Karpas-422 (cell line): ENCODE results near the gene ATXN1. TPM values are rescaled to one million over a fixed set of nuclear protein-coding genes. Genes with fewer than 3 reads are reported as not detected.
"Not testable (repeated sequence)": the region's sequence is repeated elsewhere in the genome, so short reads cannot be mapped to it uniquely, and the experiment has no call there.

Source experiments
- DNase-seq: peaks from one replicate; pipeline ENCODE4 v3.0.0-alpha.2; 2015
- H2AFZ ChIP-seq: fragments of 200-600 bp; sonication (generic); 2 replicates; pipeline ENCODE4 v1.6.1; 2014; ENCODE audit warnings: antibody characterized with exemption, low read length, mixed read lengths
- H3K27ac ChIP-seq: fragments of 200-600 bp; sonication (generic); 2 replicates; pipeline ENCODE4 v1.5.1; 2014; ENCODE audit warnings: mild to moderate bottlenecking, low read length, moderate library complexity
- H3K27me3 ChIP-seq: fragments of 200-600 bp; sonication (generic); 2 replicates; pipeline ENCODE4 v1.6.1; 2014; ENCODE audit warnings: low read length, mixed read lengths
- H3K36me3 ChIP-seq: fragments of 200-600 bp; sonication (generic); 2 replicates; pipeline ENCODE4 v1.6.1; 2014; ENCODE audit warnings: low read length, mixed read lengths; ENCODE audit not compliant: insufficient read depth
- H3K4me1 ChIP-seq: fragments of 200-600 bp; sonication (generic); 2 replicates; pipeline ENCODE4 v1.6.1; 2014; ENCODE audit warnings: mild to moderate bottlenecking, low read length, mixed read lengths
- H3K4me2 ChIP-seq: fragments of 200-600 bp; sonication (generic); 2 replicates; pipeline ENCODE4 v1.6.1; 2014; ENCODE audit warnings: low read length, low read depth, mild to moderate bottlenecking; ENCODE audit not compliant: poor library complexity, severe bottlenecking
- H3K4me3 ChIP-seq: fragments of 200-600 bp; sonication (generic); 2 replicates; pipeline ENCODE4 v1.5.1; 2014; ENCODE audit warnings: mild to moderate bottlenecking, antibody characterized with exemption, low read length, mixed read lengths
- H3K79me2 ChIP-seq: fragments of 200-600 bp; sonication (generic); 2 replicates; pipeline ENCODE4 v1.6.1; 2014; ENCODE audit warnings: mild to moderate bottlenecking, low read length, mixed read lengths
- H3K9ac ChIP-seq: fragments of 200-600 bp; sonication (generic); 2 replicates; pipeline ENCODE4 v1.6.0; 2014; ENCODE audit warnings: low read length
- H3K9me2 ChIP-seq: fragments of 200-600 bp; sonication (generic), shearing (Covaris generic); replicated peaks from 2 replicates; pipeline ENCODE4 v1.6.0; 2014; ENCODE audit warnings: mild to moderate bottlenecking, low read length, moderate library complexity; ENCODE audit not compliant: insufficient read depth
- H3K9me3 ChIP-seq: fragments of 300-700, 200-600 bp; sonication (generic); 2 replicates; pipeline ENCODE4 v1.6.1; 2014; ENCODE audit warnings: low read length, mixed read lengths
- H4K20me1 ChIP-seq: fragments of 200-600 bp; sonication (generic); 2 replicates; pipeline ENCODE4 v1.6.1; 2014; ENCODE audit warnings: mild to moderate bottlenecking, antibody characterized with exemption, low read length, low read depth; ENCODE audit not compliant: insufficient read depth
- total RNA-seq: library from RNA; depleted of rRNA; stranded (reverse); fragments of >200 nt; shearing (Covaris generic); gene quantifications from 2 replicates; pipeline ENCODE4 v1.2.3, GENCODE V29; 2014; ENCODE audit warnings: low replicate concordance

ATXN1 gene
- total RNA-seq, 1 experiment from 2014 or later: 0.37 TPM

DNA sequence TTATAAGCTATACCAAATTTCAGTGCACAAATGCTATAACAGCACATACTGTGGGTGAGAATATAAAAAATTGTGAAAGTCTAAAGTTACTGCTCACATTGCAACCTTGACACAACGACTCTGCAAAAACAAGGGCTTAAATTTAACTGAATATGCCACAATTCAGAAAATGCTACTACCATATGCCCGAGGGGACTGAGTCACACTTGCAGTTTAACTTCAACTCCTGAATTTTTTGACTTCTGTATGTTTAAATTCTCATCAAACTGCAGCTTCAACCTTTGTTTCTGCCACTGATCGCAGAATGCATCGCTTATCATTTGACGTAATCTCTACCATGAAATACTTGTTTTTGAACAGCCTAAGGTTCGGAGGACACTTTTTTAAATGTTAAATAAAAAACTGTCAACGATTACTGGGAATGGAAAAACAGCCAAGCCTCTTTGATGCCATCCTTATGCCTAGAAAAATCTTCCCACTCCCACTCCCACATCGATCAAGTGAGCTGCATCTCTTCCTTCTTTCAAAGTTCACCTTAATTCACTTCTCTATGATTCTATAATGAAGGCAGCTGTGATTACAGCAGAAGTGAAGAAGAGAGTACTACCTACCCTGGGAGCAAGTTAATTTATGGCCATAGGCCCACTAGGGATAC, 136.5 kb downstream of the ATXN1 start:
- H3K4me2 ChIP-seq: no peak overlapping the region
- H3K79me2 ChIP-seq: no peaks in the 10 kb centered on the region
- H3K9me2 ChIP-seq: no peaks in the 10 kb centered on the region
- peaks cover 9% of the 10 kb centered on the region for H3K4me1 ChIP-seq
- H3K36me3 ChIP-seq: no peaks in the 10 kb centered on the region
- H3K9ac ChIP-seq: no peak overlapping the region
- H2AFZ ChIP-seq: no peak overlapping the region
- no peak overlapping the region for H3K4me3 ChIP-seq
- H3K27ac ChIP-seq: no peak overlapping the region
- no peaks in the 10 kb centered on the region for H3K27me3 ChIP-seq
- DNase-seq: no peak
- H4K20me1 ChIP-seq: no peaks in the 10 kb centered on the region
- no peaks in the 10 kb centered on the region for H3K9me3 ChIP-seq

- Histone ChIP-seq H3K4me3 (no peak overlapping the region), H3K9me3 (no peaks in the 10 kb centered on the region), H3K27me3 (no peaks in the 10 kb centered on the region), H3K4me1 (peaks cover 9% of the 10 kb centered on the region), H3K36me3 (no peaks in the 10 kb centered on the region), H4K20me1 (no peaks in the 10 kb centered on the region), H3K4me2 (no peak overlapping the region), H2AFZ (no peak overlapping the region), H3K9me2 (no peaks in the 10 kb centered on the region), H3K79me2 (no peaks in the 10 kb centered on the region), H3K27ac (no peak overlapping the region), H3K9ac (no peak overlapping the region)
- DNase-seq: no peak
Observed at GRCh38 chr6:16623731-16624130, 137.5 kb downstream of the ATXN1 start.

GRCh38 chr6:16623029-16623653, 138.1 kb downstream of the ATXN1 start:
- H3K79me2 ChIP-seq: no peaks in the 10 kb centered on the region
- H3K27ac ChIP-seq: no peak overlapping the region
- no peak overlapping the region for H2AFZ ChIP-seq
- H3K9me2 ChIP-seq: no peaks in the 10 kb centered on the region
- H3K4me3 ChIP-seq: no peak overlapping the region
- peaks cover 9% of the 10 kb centered on the region for H3K4me1 ChIP-seq
- no peak overlapping the region for H3K4me2 ChIP-seq
- no peaks in the 10 kb centered on the region for H4K20me1 ChIP-seq
- H3K36me3 ChIP-seq: no peaks in the 10 kb centered on the region
- H3K9ac ChIP-seq: no peak overlapping the region
- DNase-seq: no peak
- H3K9me3 ChIP-seq: no peaks in the 10 kb centered on the region
- no peaks in the 10 kb centered on the region for H3K27me3 ChIP-seq

GRCh38 chr6:16622193-16622592, 139.1 kb downstream of the ATXN1 start:
- Histone ChIP-seq H3K9me3 (no peaks in the 10 kb centered on the region), H3K4me1 (peaks cover 9% of the 10 kb centered on the region), H3K27me3 (no peaks in the 10 kb centered on the region), H3K9ac (no peak overlapping the region), H3K36me3 (no peaks in the 10 kb centered on the region), H3K79me2 (no peaks in the 10 kb centered on the region), H3K4me2 (no peak overlapping the region), H2AFZ (no peak overlapping the region), H3K4me3 (no peak overlapping the region), H3K9me2 (no peaks in the 10 kb centered on the region), H3K27ac (no peak overlapping the region), H4K20me1 (no peaks in the 10 kb centered on the region)
- DNase-seq: no peak

DNA sequence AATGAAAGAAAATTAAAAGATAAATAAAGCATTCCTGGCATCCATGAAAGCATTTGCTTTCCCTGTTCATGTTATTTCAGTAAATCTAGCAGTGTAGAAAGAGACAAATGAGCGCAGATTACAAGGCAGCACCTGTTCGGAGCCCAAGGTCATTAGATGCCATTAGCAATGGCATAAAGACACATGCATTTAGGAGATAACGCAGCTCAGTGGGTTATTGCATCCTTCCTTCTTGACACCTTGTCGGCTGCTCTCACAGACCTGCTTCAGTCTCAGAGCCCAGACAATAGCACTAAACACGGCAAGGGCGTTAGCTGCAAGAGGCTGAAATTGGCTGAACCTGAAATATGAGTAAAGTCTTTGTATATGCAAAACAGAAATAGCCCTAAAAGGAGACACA, 140.3 kb downstream of the ATXN1 start:
- DNase-seq: no peak
- no peaks in the 10 kb centered on the region for H3K36me3 ChIP-seq
- no peak overlapping the region for H3K27ac ChIP-seq
- no peaks in the 10 kb centered on the region for H4K20me1 ChIP-seq
- H3K9me3 ChIP-seq: no peaks in the 10 kb centered on the region
- H2AFZ ChIP-seq: no peak overlapping the region
- H3K4me2 ChIP-seq: no peak overlapping the region
- H3K9ac ChIP-seq: no peak overlapping the region
- H3K9me2 ChIP-seq: no peaks in the 10 kb centered on the region
- no peak overlapping the region for H3K4me3 ChIP-seq
- no peaks in the 10 kb centered on the region for H3K79me2 ChIP-seq
- H3K27me3 ChIP-seq: no peaks in the 10 kb centered on the region
- peaks cover 9% of the 10 kb centered on the region for H3K4me1 ChIP-seq

- Histone ChIP-seq H3K9ac (no peak overlapping the region), H3K27me3 (no peaks in the 10 kb centered on the region), H3K9me2 (no peaks in the 10 kb centered on the region), H3K36me3 (no peaks in the 10 kb centered on the region), H3K79me2 (no peaks in the 10 kb centered on the region), H4K20me1 (no peaks in the 10 kb centered on the region), H3K4me3 (no peak overlapping the region), H3K4me1 (peaks cover 9% of the 10 kb centered on the region), H2AFZ (no peak overlapping the region), H3K9me3 (no peaks in the 10 kb centered on the region), H3K4me2 (no peak overlapping the region), H3K27ac (no peak overlapping the region)
- no peak for DNase-seq
Observed at GRCh38 chr6:16619777-16620176, 141.5 kb downstream of the ATXN1 start.

- Histone ChIP-seq H3K27me3 (no peaks in the 10 kb centered on the region), H3K27ac (no peak overlapping the region), H3K79me2 (no peaks in the 10 kb centered on the region), H4K20me1 (no peaks in the 10 kb centered on the region), H3K9me2 (no peaks in the 10 kb centered on the region), H3K4me3 (no peak overlapping the region), H2AFZ (no peak overlapping the region), H3K9ac (no peak overlapping the region), H3K36me3 (no peaks in the 10 kb centered on the region), H3K9me3 (no peaks in the 10 kb centered on the region), H3K4me1 (peaks cover 9% of the 10 kb centered on the region), H3K4me2 (no peak overlapping the region)
- DNase-seq: no peak
Observed at GRCh38 chr6:16618962-16619361, 142.3 kb downstream of the ATXN1 start.

GRCh38 chr6:16615215-16615614, 146.0 kb downstream of the ATXN1 start:
- not testable (repeated sequence) for H3K79me2 ChIP-seq, H3K4me2 ChIP-seq, H3K27ac ChIP-seq

More at GRCh38 chr6:16615215-16615614, 146.0 kb downstream of the ATXN1 start:
- not testable (repeated sequence) for H3K36me3 ChIP-seq, H3K9me3 ChIP-seq, H3K4me1 ChIP-seq, DNase-seq, H3K9me2 ChIP-seq, H2AFZ ChIP-seq, H3K4me3 ChIP-seq, H4K20me1 ChIP-seq, H3K9ac ChIP-seq, H3K27me3 ChIP-seq
